8988T (cell line): ENCODE results near the gene ERC2.

Experiments used
- DNase-seq: peaks from one replicate; pipeline ENCODE4 v3.0.0; 2011

Gene ERC2

DNA sequence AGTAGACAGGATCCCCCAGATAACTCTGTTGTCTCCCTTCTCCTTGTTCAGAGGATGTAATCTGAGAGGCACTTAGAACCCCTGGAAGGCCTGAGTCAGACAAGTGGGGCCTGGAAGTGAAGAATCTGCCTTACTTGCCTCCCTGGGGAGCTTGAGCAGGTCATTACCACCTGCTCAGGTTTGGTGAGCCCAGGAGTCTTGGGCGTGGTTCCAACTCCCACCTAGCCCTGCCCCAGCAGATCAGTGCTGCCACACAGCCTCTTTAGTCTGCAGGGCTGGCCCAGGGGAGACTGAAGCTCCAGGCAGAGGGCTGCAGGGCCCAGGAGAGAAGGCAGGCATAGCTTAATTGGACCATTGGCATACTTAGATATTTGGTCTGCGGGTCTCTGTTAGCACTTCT, 230.0 kb downstream of the ERC2 start:
- no peak for DNase-seq

DNA sequence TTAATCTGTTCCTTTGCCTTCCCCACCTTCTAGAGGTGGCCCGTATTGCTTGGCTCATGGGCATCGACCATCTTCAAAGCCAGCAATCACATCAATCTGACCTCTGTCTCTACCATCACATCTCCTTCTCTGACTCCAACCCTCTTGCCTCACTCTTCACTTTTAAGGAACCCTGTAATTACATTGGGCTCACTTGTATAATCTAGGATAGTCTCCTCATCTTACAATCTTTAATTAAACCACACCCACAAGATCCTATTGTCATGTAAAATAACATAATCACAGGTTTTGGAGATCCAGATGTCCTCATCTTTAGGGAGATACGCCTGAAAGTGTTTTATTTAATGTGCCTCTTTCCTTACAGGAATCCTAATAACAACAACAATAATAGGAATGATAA, 234.5 kb downstream of the ERC2 start:
- DNase-seq: no peak

DNA sequence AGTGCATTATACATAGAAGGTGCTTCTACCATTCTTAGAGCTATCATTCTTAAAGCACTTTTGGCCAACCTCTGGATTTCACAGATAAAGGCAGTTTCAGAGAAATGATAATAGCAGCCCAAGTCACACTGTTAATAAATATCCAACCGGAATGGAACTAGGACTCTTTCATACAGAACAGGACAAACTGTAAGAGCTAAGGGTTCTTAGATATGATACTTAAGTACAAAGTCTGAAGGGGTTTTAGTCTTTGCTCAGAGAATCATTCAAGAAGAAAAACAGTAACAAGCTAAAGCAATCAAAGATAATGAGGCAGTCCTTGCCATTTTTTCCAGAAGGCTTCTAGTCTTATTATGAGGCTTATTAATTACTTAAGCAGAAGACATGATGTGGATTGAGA, 239.0 kb downstream of the ERC2 start:
- DNase-seq: no peak

DNA sequence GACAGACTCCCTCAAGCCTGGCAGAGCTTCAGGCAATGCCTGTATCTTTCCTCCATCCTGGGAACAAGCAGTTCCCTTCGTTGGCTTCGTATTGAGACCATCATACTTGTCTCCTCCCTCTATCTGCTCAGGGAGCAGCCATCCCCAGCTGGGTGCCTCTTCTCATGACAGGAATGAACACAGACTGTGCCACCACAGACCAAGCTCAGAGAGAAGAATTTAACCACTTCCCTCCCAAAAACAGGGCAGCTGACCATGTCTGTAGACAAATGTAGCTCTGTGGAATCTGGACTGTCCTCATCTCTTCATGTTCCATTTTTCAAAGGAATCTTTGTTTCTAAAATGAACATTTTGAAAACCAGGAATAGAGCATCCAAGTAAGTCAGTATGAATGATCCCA, 245.4 kb downstream of the ERC2 start:
- DNase-seq: no peak

DNA sequence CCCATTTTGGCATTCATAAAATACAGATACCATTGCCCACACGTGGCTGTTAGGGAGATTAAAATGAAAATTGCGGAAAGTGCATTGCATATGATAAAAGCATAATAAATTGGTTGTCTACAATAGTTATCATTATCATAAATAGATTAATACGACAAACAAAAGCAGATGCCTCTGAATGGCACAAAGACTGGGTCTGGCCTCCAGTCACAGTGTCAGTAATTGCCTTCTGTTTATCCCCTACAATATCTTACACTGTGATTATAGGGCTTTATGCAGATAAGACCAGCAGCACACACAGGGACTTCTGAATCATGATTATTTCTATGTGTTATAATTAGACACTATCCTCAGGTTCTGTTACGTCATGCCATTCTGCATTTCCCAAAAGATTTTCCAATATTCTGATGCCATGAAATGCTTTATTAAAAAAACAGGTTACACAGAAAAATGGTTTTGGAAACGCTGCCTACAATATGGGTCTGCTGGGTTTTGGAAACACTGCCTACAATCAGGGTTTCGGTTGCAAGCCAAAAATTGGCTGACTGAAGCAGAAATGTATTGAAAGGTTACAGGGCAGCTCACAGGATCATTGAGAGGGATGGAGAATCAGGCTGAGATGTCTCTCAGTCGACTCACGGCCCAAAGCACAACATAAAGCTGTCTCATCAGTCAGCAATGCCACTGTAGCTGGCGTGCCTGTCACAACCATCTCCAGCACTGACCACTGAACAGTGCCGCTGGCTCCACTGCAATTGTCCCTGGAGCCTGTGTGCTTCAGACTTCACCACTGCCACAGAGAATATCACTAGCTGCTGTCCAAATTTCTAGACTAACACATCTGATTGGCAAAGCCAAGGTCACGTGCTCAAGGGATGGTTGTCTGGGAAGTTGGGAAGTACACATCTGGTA, 248.1 kb downstream of the ERC2 start:
- no peak for DNase-seq

DNA sequence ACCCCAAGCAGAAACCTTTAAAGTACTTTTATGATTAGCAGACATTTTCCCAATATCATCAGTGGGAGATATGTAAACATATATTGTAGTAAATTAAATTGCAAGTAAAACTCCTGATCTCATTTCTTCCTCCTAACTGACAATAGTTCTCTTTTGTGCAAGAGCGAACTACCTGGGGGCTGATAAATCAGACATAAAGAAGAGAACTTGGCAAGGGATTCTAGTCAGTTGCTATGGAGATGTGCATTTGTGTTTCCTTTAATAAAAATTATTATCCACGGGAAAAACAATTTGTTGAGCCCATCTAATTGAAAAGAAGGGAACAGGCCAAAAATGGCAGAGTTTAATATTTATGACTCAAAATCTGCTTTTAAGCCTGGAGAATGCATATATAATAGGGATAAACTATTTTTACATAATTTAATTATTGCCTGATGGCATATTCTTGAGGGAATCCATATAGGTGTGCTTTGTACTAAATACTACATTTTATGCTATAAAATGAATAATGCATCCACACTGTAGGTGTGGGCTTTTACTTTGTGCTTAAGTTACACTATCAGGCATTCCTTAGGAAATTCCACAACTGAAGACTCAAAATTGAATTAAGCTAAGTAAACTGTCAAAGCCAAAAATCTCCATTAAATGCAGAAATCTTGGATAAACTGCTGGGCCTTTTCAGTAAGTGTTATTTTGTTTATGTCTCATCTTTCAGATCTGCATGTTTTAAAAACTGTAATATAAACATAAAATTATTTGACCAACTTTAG, 258.1 kb downstream of the ERC2 start:
- no peak for DNase-seq

DNA sequence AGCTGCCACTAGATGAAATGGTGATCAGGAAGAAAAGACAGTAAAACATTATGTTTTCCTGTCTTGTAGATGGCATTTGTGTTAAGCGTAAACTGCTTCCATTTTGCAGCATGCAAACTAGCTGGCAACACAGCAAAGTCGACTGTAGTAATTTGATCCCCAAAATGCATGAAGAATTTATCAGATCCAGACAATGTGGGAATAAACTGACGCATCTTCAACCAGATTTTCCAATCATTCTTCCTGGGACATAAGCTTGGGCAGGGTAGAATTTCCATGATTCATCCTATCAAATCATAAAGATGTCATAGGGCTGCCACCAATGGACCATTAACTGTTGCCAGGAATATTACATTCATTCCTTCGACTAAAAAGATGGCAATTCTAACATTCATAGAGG, 260.3 kb downstream of the ERC2 start:
- no peak for DNase-seq

DNA sequence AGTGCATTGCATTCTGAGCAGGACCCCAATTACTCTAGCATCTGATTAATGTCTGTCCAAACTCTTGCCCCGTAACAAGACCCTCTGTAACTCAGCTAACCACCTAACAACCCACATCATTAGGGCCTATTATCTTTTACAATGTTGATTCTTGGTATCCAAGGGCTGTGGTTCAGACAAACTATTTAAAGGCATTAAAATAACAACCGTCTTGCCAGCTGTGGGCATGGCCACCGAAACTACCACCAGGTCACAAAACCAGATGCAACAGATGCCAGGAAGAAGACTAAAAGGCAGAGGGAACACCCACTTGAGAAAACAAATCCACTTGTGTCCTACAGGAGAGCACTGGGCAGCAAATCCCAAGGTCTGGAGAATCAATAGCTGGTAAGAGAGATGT, 262.9 kb downstream of the ERC2 start:
- DNase-seq: no peak

DNA sequence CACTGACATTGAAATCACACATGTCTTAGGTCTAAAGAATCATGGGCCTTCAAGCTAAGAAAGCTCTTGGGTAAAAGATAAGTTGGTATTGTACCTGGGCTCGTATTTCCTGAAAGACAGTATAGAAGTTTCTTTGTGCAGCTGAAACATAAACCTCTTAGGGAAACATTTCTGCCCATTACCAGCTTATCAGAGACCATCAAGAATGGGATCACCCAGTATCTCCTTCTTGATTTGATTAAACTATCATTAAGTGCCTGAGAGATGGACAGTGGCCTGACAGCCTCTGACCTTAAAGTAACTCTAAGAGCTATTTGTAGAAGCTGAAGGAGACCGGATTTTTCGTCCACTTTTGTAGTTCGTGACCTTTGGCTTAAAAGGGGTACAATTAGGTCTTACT, 265.3 kb downstream of the ERC2 start:
- no peak for DNase-seq

DNA sequence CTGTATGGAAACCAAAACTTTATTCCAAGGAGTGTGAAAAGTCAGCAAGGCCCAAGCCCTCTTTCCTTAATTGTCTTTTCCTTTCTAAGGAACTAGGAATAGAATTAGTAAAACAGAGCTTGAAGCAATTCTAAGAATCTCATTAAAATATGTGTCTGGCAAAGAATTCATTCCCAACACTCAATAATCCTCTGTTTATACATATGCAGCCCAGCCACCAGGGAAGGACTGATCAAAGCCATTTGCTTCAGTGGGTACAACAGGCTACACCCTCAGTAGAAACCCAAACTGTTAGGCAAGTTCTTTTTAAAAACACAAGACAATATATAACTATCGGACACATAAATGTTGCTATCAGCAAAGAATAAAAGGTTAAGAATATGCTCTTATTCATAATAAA, 266.9 kb downstream of the ERC2 start:
- no peak for DNase-seq

DNA sequence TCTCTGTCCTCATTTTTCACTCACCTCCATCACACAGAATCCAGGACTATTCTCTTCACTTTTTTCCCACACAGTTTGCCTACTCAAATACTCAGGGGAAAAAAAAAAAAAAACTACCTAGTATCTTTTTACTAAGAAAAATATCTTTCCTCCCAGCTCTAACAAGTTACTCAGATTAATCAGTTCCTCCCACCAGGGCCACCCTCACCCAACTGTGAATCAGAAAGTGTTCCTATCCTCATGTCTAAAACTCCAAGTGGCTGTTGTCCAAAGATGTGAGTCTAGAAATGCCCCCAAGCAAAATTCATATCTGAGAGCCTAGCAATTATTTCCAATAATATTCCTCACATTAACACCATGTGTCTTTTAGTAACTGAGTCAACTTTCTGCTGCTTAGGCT, 268.0 kb downstream of the ERC2 start:
- no peak for DNase-seq

DNA sequence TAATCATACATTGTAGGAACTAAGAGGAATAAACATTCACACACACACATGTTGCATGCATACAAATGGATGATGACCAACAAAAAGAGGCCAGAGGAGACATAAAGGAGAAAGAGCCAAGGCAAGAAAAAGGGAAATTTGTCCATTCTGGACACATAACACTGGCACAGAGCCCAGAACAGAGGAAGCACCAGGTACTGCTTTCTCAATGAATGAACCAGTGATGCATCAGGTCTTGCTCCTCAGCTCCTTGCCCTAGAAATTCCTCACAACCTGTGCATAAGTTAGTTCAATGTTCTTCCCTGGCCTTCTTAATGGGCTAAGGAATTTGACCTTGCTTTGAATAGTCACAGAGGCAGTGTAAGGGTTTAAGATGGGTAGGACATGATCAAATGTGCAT, 270.3 kb downstream of the ERC2 start:
- no peak for DNase-seq

DNA sequence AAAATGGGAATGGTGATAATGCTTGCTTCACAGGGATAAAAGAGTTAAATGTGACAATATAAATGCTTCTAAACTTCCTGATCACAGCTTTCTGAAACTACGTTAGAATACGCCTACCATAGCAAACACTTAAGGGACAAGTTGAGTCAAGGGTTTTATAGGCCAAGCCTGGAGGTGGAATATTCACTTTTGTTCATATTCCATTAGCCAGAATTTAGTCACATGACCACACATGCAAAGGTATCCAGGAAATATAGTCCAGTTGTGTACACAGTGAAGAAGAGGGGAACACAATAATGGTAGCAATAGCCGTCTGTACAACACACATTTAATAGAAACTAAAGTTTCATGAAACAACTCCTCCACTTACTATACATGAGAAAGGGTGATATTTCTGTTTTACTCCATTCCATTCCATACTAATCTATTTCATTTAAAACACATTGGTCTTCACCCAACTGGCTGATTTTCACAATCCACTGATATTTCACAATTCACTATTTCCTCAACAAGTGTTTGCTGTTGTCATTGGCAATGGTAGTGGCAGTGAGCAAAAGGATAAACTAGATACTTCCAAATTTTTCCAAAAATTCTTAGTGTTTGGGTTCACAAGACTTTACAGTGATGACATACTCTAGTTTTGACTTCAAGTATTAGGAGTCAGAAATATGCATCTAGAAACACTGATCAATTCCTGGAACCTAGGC, 270.9 kb downstream of the ERC2 start:
- DNase-seq: no peak

DNA sequence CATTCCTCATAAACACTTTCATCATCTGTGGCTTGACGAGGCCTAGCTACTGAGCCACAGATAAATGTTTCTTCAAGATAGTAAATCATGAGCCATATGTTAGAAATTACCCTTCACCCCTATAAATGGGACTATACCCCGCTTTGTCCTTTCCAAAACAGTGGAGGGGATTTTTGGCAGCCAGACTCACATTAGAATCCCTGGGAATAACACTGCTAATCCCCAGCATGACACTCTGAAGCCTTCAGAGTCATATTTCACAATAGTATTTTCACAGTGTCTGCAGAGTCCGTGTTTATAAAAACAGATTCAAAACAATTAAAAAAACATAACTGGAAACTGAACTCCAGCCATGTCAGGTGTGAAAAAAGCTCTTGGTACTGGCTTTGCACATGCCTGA, 271.6 kb downstream of the ERC2 start:
- no peak for DNase-seq

DNA sequence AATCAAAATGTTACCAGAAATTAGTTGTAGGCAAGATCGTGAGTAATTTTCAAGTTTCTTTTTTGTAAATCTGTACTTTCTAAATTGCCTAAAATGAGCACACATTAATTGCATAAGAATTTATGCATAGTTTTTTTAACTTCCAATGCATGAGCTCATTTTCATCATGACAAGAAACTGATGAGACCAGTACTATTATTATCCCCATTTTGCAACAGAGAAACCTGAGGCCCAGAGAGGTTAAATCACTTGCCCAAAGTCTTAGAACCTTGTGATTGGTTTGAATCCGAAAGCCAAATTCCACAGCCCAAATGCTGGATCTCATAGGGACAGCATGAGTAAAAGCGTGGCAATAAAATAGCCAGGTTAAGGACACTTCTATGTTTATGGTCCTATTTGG, 274.7 kb downstream of the ERC2 start:
- DNase-seq: no peak

DNA sequence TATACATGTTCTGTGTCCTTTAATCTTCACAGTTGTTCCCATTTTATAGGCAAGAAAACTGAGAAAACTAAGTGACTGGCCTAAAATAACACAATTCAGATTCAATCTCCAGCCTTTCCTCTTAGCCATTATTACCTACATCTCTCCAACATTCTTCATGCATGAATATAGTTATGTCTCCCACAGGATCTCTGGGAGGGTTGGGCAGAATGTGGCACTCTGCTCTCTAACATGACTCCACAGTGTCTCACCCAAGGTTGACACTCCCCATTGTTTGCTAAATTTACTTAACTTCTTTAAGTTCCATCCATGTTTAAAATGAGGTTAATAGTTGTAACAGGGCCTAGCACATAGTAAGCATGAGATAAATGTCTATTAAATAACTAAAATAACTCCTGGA, 276.3 kb downstream of the ERC2 start:
- no peak for DNase-seq

DNA sequence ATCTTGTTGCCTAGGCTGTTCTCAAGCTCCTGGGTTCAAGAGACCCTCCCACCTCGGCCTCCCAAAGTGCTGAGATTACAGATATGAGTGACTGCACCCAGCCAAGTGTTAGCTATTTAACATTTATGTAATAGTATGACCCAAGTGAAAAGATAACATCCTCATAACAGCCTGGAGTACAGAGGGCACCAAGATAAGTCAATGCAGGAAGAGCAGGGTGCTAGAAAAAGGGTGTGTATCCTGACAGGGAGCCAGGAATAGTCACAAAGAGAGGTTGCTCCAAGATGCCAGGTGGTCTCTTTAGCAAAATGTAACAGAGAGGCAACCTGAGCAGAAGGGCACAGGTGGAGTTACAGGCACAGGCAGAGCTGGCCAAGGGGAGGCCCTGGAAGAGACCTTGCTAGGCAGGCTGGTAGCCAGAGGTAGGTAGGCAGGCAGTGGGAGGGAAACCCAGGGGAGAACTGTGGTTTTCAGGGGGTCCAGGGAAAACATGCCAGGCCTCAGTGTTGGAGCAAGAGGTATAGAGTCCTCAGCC, 277.4 kb downstream of the ERC2 start:
- no peak for DNase-seq

DNA sequence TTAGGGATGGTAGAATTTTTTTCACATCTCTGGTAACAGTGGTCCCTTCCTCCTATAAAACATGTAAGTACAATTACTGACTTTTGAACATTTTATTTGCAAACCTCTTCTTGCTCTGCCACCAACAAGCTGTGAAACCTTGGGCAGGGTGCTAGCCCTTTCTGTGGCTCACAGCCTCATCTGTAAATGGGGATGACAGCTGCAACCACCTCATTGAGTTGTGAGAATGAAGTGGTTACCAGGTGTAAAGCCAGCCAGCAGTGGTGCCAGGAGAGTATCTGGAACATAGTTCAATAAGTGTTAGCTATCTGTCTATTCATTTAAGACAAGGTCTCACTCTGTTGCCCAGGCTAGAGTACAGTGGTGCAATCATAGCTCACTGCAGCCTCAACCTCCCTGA, 278.1 kb downstream of the ERC2 start:
- no peak for DNase-seq

DNA sequence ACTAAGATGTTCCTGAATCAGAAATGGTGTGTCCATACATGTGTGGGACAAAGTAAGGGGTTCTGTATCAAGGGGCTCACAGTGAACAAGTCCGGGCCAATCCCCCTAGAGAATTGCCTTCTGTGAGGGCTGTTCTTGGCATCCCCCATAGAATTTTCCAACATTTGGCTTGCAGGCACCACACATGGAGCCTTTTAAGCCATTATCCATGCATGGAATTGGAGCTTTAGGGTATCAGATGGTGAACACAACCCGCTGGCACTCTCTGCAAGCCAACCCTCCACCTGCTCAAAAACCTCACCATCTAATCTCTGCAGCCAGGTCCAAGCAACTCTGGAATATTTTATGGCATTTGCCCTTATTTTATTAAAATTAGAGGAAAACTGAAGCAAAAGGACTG, 278.7 kb downstream of the ERC2 start:
- DNase-seq: no peak

DNA sequence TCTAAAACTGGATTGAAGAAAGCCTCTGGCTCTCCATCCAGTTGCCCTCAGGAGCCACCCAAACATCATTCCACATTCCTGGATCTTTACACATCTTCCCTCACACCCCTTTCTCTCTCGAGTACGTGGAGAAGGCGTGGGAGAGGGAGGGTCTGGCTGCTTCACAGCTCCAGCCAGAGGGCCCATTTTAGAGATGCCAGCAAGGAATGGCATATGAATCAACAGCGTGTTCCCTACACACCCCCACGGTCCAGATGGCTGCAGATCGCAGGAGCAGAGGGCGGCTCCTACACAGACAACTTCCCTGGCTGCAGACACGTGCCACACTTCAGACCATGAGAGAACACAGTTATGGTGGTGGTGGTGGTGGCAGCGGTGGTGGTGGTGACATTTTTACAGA, 280.1 kb downstream of the ERC2 start:
- no peak for DNase-seq

DNA sequence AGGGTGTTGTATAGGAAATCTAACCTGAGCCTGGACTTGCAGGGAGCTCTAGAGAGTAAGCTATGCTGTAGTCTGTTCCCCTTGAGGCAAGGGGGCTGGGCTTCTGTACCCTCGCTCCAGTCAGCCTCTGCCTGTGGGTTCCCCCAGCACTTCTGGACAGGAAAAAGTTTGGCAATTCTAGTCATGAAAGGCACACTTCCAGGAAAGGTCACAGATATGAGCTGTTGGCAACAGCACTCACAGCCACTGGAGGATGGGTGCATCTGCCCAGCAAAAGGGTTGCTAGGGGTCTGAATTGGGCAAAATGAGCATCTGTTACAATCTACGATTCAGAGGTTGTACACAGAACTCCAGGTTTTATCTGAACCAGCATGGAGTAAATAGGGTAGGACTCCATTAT, 281.2 kb downstream of the ERC2 start:
- no peak for DNase-seq

DNA sequence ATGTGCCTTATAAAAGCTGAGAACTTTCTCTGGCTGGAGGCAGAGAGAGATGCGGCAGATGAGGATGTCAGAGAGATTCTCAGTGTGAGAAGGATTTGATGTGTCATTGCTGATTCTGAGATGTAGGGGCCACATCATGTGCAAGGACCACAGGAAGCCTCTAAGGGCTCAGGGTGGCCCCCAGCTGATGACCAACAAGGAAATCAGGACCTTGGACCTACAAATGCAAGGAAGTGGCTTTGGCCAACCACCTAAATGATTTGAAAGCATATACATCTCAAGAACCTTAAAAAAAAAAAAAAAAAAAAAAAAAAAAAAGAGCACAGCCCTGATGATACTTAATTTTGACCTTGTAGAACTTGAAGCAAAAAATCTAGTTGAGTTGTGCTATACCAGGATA, 282.4 kb downstream of the ERC2 start:
- DNase-seq: no peak

DNA sequence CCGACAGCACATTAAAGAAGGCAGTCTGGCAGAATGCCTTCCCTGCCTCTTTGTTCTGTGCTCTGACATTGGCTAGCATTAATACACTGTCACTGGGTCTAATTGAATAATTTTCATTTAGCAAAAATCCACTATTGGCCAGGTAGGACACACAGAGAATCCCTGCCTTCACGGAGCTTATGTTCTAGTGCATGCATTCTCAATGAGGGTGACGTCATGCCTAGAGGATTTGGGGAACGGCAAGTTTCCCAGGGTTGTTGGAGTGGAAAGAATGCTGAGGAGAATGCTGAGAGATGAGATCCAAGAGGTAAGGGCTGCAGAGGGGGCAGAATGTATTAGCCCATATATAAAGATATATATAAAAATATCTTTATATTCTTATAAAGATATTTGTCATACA, 284.7 kb downstream of the ERC2 start:
- no peak for DNase-seq

DNA sequence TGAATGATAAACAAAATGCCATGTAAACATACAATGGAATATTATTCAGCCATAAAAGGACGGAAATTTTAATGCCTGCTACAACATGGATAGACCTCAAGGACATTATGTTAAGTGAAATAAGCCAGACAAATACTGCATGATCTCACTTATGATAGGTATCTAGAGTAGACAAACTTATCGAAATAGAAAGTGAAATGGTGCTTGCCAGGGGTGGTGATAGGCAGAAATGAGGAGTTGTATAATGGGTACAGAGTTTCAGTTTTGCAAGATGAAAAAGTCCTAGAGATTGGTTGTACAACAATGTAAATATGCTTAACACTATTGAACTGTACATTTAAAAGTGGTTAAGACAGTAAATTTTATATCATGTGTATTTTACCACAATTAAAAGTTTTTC, 287.8 kb downstream of the ERC2 start:
- DNase-seq: no peak
